HG03280 (cell line): ENCODE measurements around the gene TMEM53.

Experiments
- ATAC-seq: cut with Tn5 transposase; IDR thresholded peaks from one replicate; pipeline ENCODE4 v1.9.1; 2021; ENCODE audit warnings: mild to moderate bottlenecking, moderate library complexity; ENCODE audit not compliant: unreplicated experiment

The TMEM53 gene

GRCh38 chr1:44606701-44607281 is 67.5 kb downstream of the TMEM53 start:
- no peak for ATAC-seq

- no peak for ATAC-seq
Observed at GRCh38 chr1:44605914-44606615, 68.2 kb downstream of the TMEM53 start.

- no peak for ATAC-seq
Observed at GRCh38 chr1:44604157-44604955, 69.9 kb downstream of the TMEM53 start.

GRCh38 chr1:44603718-44604117 is 70.6 kb downstream of the TMEM53 start:
- ATAC-seq: no peak
